ENCODE measurements around the gene TTC9.
A peak's percentile ranks its signal among the peaks of the same experiment; 100 is the strongest.

TTC9 gene

DNA sequence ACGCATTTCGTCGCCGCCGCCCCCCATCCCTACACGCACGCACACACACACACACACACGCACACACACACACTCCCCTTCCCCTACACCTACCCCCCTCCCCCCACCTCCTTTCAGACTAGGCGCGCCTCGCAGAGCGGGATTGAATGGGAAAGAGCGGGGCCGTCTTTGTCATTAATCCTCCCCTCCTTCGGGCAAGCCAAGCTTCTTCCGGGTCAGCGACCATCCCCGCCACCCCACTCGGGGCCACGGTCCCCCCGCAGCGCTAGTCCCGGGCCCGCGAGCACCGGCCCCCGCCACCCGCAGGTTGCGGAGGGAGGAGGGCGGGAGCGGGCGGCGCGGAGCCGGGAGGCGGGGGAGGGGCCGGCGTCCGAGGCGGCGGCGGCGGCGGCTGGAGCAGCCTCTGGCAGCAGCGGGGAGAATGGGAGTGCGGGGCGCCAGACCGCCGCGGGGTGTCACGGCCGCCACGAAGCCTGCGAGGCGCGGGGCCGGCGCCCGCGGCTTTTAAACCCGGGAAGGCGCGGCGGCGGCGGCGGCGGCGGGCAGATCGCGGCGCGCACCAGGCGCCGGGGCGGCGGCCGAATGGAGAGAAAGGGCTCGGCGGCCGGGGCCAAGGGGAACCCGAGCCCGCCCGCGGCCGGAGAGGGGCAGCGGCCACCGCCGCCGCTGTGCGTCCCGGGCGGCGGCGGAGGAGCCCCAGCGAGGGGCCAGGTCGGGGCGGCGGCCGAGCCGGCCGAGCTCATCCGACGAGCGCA lies at the start of gene TTC9:
Gene TTC9, plus strand, starts transcription at position 369 of the 755 bp plus-strand sequence. Its CDS starts 214 bp downstream, at position 583.
- no peak for DNase-seq

DNA sequence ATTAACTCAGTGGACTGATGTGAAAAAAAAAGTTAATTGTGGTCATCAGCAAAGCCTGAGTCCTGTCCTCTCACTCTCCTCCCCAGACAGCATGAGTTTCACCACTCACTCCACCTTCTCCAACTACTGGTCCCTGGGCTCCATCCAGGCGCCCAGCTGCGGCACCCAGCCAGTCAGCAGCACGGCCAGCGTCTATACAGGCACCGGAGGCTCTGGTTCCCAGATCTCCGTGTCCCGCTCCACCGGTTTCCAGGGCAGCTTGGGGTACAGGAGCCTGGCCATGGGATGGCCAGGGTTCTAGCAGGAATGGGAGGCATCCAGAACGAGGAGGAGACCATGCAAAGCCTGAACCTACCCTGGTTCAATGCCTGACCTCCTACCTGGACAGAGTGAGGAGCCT lies 47.3 kb upstream of the TTC9 start:
- DNase-seq, result no peak

DNA sequence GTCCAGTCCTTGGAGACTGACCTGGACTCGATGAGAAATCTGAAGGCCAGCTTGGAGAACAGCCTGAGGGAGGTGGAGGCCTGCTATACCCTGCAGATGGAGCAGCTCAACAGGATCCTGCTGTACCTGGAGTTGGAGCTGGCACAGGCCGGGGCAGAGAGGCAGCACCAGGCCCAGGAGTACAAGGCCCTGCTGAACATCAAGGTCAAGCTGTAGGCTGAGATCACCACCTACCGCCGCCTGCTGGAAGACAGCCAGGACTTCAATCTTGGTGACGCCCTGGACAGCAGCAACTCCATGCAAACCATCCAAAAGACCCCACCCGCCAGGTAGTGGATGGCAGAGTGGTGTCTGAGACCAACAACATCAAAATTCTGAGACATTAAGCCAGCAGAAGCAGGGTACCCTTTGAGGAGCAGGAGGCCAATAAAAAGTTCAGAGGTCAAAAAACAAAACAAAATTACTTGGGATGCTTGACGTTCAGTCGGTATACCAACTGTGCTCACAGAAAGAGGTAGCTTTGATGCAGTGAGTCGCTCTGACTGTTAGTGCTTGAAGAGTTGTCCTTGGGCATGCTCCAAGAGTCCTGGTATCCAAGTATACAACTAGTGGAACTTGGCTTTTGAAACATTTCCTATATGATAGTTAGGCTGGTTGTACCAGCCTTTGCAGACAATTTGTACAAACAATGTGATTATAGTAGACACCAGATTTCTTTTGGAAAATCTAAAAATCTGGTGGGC lies 46.1 kb upstream of the TTC9 start:
- DNase-seq, result no peak

DNA sequence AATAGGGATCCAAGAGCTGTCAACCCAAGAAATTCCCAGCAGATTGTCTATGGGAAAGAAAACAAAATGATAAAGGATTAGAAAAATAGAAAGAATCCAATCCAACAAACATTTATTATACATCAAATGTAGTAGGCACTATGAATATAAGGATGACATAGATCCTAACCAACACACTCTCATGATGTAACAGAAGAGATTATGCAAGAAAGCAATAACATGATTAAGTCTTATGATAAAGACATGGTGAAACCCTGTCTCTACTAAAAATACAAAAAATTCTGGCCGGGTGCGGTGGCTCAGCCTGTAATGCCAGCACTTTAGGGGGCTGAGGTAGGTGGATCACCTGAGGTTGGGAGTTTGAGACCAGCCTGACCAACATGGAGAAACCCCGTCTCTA lies 44.0 kb upstream of the TTC9 start:
- no peak for DNase-seq

DNA sequence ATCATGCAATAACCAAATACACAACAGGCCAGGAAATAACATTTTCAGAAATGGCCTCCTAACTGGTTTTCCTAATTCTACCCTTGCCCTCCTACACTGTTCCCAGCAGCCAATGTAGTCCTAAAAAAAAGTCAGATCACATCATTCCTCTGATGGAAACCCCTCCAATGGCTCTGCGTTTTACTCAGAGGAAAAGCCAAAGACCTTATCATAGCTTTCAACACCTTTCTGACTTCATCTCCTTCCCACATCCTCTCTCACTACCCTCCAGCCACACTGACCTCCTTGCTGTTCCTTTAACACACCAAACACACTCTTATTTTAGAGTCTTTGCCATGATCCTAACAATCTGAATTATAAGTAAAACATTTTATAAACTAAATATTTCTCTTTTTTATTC lies 42.4 kb upstream of the TTC9 start:
- no peak for DNase-seq

DNA sequence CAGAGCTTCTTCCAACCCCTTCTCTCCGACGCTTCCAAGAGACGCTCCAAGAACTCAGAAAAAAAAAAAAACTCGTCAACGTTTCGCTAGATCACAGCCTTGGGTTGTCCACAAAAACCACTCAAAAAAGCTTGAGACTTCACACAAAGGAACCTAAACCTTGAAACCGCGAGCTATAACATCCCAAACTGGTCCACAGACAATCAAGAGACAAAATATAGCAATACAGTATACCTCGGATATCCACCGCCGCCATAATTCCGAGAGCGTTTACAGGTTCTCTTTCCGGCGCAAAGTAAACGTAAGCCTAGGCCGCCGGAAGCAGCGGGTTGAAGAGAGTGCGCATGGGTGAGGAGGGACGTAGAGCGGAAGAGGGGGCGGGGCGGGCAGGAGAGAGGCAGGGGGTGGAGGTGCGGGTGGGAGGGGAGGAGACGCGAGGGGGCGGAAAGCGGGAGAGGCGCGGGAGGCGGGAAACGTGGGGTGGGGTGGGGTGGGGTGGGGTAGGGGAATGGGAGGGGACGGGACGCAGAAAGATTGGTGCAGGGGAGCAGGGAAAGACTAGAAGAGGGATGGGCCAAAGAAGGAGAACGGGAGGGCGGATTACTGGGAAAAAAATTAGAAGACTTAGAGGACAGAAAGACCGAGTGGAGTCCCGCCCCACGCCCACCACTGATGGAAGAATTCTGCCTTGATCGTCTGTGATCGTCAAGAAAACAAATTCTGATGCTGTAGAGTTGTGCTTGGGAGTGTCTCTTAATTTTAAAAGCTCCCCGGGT lies 41.1 kb upstream of the TTC9 start, which contains the start of gene MED6:
Gene MED6, minus strand, starts transcription at position 274 of the 776 bp plus-strand sequence. Its CDS starts 18 bp downstream, at position 256.
- DNase-seq, result peak; percentile 37

DNA sequence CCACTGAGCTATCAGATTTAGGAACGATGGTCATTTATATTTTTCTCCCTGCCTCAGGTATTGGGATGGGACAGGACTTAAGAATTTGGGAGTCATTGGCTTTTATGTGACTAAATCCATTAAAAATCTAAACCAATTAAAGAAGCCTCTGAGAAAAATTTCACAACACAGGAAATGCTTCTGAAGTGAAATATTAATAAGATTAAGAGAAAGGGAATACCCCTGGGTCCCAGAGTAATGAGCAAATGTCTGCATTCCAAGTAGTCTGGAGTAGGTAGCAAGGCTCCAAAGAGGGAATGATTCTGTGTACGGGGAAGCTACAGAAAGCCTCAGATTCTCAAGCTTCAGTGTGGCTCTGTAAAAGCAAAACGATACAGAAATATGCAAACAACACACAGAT lies 40.6 kb upstream of the TTC9 start:
- DNase-seq, result no peak

DNA sequence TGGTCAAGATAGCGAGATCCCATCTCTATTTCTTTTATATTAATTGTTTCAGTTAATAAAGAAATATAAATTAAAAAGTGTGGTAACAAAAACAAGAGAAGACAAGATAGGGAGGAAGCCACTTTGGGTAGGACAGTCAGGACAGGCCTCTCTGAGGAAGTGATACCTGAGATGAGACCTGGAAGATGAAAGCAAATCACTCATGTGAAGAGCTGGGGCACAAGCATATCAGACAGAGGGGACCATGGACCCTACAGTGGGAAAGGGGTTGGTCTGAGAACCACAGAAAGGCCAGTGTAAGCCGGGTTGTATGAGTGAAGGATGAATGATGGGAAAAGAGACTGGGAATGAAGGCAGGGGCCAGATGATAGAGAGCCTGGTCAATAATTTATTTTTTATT lies 39.5 kb upstream of the TTC9 start:
- no peak for DNase-seq

DNA sequence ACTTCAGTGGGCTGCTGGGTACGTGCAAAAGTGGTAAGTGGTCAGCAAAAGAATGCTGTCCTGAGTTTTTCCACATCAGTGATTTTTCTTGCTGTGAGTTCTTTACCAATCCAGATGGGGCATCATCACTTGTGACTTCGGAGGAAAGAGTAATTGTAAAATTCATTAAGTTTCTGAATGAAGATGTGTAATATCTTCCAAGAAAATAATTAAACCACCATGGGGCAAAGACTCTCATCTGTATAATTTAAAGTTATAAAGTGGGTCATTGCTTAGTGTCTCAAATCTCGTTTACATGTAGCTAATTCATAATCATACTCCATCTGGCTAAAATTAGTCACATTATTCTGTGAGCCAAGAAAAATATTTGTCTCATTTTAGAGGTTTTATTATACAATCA lies 30.5 kb upstream of the TTC9 start:
- no peak for DNase-seq

DNA sequence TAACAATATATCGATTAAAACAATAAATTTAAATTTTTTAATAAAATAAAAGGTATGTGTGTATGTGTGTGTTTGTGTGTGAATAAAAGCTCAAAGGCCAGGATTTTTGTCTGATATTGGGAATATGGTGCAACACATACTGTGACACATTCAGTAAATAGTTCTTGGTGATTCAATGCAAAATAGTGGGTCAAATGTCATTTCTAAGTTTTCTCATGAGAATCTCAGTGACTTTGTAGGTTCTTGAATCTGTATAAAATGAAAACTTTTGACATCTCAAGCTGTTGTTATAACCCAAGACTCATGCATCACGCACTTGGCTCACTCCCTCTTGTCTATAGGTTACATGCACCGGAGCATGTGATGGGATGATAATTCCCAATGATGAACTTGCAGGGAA lies 25.1 kb upstream of the TTC9 start:
- no peak for DNase-seq

DNA sequence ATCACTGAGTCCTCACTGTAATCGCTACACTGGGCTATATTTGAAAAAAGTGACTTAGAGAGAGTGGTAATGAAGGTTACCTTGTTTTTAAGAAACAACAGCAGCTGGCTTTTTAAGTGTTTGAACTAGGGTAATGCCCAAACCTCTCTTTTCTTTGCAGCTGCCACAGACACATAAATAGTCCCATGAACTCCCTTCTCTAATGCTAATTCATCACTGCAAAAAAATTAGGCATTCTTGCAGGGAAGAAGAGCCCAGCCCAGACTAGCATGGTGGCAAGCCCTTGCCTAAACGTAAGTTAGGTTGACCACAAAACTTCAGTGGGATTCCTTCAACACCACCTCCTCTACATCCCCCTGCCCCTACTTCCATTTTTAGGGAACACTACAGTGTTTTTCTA lies 23.4 kb upstream of the TTC9 start:
- DNase-seq, result no peak

DNA sequence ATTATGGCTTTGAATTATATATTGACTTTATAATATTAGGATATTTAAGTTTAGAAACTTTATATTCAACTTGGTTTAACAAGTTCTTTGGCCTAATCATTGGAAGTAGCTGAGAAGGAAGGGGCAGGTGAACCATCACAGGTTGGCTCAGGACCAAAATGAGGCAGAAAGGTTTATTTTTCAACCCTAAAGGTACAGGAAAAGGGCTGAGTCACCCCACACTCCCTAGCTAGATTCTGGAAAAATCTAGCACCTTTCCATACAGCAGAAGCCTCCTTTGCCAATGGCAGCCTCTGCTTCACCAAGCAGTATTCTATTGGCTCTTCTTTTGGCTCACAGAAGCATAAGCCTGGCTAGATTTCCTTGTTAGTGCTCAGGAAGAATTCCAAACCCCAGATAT lies 22.0 kb upstream of the TTC9 start:
- no peak for DNase-seq

DNA sequence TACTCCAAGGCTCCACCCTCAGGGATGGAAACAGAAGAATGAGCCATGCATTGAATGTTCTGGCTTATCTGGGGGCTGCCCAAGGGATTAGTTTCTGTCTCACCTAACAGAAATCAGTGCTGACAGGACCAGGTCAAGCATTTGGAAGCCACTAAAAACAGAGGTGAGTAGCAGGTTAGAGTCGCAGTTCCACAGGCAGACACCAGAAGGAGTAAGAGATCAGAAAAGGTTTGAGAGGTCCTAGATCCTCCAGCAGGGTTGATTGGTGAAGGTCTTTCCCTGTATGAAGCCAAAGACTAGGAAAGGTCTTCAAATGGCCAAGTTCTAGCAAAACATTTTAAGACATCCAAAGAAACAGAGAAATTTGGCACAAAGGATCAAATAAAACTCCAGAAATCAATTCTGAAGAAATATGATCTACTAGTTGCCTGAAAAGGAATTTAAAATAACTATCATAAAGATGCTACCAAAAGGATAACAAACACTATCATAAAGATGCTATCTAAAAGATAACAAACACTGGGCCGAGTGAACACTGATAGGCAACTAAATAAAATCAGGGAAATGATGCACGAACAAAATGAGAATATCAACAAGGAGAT lies 19.5 kb upstream of the TTC9 start:
- no peak for DNase-seq

DNA sequence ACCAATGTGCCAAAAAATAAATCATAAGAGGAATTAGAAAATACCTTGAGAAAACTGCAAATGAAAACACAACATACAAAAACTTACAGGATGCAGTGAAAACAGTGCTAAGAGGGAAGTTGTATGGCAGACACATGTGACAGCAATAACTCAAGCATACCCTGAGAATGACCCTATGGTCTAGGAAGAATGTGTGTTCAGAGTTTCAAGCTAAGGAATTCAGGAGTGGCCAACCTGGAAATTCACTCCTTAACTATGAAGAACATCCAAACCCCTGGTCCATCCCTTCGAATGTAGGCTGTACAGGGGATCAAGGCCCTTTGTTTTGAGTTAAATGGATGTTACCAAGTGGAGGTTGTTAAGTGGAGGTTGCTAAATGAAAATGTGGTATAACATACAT lies 16.7 kb upstream of the TTC9 start:
- no peak for DNase-seq

DNA sequence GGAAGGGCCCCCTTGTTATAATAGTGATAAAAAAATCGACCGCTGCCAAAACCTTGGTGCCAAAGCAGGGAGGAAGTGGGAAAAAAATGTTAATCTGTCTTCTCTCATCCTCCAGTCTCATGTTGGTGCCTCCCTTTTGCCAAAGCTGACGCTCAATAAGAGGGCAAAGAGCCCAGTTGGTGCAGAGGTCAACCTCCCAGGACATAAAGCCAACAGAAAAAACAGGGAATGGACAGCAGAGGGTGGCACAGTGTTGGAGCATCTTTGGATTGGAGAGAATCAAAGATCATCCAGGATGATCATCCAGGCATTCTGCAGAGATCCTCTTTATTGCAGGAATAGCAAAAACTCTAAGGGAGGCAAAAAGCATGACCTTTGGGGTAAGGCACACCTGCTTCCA lies 9.8 kb upstream of the TTC9 start:
- DNase-seq, result no peak

DNA sequence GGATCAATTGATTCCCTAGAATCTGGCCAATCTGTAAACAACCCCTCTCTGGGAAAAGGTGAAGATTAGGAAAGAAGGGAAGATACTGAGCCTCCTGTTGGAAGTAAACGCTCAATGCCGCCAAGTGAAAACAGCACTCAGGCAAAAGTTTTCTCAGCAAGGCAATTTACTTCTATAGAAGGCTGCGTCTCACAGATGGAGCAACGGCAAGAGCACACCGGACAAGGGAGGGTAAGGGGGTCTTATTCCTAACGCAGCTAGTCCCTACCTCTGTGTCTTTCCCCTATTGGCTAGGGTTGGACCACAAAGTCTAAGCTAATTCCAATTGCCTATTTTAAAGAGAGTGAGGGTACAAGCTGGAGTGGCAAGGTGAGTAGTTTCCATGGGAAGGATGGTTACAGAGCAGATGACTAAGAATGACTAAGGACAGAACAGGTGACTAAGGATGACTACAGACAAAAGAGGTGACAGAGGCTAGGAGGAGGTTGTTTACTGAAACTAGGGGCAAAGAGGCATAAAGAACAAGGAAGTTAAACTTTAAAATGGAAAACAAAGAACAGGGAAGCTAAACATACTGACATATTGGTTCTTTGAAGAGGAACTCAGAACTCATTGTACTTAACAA lies 5.6 kb upstream of the TTC9 start:
- no peak for DNase-seq

DNA sequence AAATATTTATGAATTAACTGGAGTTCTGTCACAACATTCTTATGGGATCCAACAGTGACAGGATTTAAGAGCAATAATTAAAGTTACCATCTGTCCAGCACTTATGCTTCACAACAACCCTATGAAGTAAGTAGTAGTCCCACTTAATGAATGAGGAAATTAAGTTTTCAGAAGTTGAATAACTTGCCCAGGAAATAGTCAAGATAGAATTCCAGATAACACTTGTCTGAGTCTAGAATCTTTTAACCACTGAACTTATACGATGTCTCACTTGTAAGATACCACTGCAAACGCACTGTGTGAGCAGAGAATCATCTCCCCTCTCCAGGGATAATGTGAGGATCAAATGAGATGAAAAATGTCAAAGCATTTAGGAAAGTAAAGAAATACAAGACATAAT lies 3.3 kb upstream of the TTC9 start:
- DNase-seq, result no peak

DNA sequence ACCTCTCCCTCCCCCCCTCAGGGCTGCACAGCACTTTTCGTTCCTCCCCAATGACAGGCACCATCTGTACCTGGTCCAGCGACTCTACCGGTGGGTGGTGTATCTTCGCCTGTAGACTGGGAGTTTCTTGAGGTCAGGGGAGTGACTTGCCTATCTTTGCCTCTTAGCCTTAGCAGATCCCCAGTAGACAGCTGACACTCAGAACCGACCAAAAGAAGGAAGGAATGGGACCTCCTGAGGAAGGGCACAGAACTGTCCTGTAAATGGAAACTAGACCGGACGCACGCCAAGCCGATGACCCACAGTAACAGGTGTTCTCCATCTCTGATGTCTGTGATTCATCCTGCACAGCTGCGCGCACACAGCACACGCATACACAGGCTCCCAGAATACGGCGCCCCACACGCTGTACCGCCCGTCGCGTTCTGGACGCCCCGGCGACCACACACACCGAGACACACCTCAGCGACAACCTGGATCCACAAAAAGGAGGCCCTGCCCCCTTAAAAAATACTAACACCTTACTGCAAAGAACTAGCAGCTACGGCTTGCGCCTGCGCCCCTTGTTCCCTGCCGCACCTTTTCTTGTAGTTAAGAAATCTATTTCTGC lies 673 bp upstream of the TTC9 start:
- DNase-seq, result no peak

DNA sequence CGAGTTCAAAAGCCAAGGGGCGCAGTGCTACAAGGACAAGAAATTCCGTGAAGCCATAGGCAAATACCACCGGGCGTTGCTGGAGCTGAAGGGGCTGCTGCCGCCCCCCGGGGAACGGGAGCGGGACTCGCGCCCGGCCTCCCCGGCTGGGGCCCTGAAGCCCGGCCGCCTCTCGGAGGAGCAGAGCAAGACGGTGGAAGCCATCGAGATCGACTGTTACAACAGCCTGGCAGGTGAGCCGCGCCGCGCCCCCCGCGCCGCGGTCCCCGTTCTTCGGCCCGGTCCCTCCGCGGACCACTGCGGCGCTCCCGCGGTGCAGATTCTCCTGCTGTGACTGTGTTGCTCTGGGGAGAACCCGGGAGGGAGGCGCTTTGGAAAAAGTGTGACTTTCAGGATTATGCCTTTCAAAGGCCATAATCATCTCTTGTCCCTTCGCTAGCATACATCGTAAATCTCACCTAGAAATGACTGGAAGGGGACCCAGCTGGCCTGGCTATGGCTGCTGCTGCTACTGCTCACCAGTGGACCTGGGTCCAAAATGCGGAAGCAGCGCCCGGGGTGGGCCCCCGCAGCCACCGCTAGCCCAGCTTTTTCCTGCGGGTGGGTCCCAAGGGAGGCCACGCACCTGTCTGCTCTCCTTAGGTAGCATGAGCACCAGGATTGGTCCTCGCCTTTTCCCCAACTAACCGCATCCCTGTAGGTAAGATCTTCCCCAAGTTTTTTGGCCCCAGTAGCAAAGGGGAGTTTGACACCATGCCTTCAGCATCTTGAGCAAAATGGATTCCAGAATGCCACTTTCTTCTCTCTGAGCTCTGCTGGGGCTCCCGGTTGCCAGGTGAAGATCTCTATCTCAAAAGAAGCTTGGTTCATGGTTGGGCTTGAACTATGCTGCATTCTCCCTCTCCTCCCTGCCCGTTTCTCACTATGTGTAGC lies 853 bp downstream of the TTC9 start:
- no peak for DNase-seq

DNA sequence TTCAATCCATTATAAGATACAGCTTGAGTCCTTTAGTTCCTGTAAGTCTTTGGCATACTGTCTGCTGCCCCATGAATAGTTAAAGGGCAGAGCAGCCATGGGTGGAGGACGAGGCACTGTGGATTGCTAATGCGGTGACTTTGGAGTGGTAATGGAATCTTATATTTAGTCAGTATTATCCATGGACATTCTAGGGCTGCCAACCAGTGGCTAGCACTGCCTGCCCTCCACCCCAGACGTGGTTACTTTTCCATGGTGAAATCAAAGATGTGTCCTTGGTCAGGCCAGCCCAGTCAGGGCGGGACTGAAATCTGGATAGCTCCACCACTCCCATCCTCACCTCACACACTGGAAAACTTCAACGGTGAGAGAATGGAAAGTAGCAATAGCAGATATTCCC lies 2.3 kb downstream of the TTC9 start:
- DNase-seq, result no peak

DNA sequence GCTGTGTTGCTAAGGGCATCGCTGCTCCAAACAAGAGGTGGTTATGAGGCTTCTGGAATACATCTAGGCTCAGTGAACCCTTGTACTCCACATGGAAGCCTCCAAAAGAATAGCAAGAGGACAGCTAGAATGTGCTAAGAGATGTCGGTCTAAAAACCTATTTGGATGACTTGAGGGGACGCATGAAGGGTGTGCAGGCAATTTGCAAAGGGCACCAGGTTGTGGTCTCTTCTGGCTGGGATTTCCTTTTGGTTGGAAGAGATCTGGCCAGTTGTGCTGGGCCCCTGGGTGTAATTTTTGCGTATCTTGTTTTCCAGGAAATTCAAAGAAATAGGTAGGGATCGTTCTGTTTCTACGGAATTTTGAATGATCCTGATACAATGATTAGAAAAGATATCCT lies 4.2 kb downstream of the TTC9 start:
- DNase-seq, result no peak
